ENCODE measurements around the gene GRIN2A.

GRIN2A gene

GRCh38 chr16:9736547-9736946 lies 445.7 kb downstream of the GRIN2A start:
- DNase-seq: no peak

GRCh38 chr16:9723136-9723535 lies 459.1 kb downstream of the GRIN2A start:
- DNase-seq: no peak

DNA sequence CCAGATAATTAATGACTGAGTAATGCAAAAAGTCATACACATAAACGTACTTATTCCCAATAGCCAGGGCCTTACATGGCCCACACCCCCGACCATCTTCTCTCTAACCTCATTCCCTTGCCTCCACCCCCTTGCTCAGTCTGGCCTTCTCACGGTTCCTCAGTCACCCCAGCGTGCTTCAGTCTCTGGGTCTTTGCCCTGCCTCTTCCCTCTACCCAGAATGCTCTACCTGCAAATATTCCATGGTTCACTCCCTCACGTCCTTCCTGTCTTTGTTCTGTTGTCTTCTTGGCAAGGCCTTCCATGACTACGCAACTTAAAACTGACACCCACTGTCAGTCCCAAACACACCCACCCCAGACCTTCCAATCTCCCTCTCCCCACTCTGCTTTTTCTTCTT lies 468.3 kb downstream of the GRIN2A start:
- DNase-seq: no peak

DNA sequence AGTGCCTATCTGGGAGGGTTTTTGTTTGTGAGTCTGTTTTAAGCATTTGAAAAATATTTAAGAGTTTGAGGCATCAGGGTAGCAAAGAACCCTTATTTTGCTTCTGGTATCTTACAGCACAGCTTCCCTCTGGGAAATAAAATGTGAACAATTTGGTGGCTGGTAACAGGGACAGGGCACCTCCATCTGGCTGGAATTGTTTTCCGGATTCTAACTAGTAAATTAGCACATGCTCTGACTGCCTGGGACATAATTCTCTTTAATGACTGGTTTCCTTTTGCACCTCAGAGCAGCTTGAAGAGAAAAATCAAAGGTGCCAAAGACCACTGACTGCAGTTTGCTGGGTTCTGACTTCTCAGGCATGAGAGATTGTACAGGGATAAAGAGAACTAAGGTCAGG lies 469.1 kb downstream of the GRIN2A start:
- no peak for DNase-seq

- no peak for DNase-seq
Observed at GRCh38 chr16:9708972-9709620, 473.1 kb downstream of the GRIN2A start.

DNA sequence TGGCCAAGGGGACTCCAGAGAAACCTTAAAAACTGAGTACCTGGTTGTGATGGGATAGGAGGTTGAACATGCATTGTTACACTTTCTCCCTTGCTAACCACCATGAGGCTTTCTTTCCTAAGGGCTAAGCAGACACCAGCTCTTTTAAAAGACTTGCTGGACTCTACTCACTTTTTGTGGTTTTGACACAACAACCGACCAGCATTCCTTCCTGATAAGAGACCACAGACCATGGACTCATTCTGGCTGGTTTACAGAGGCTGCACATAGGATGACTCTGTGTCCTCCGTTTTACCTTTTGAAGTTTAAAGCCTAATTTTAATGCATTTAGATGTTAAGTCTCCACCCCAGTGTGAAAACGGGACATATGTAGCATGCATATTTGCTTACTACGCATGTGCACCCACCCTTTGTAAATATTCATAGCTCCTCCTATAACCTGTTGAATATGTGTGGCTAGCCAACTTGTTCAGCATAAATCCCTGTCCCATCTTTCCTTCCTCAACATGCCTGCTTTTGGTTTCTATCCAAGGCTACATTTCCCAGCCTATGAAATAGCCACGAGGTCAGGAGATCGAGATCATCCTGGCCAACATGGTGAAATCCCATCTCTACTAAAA lies 475.9 kb downstream of the GRIN2A start:
- no peak for DNase-seq

GRCh38 chr16:9703731-9704130 lies 478.5 kb downstream of the GRIN2A start:
- DNase-seq: no peak
